ENCODE results near the gene GDF7.

Gene GDF7

GRCh38 chr2:20674309-20674965, 7.5 kb downstream of the GDF7 start:
- DNase-seq (ENCODE audit: low read depth), result no peak

DNA sequence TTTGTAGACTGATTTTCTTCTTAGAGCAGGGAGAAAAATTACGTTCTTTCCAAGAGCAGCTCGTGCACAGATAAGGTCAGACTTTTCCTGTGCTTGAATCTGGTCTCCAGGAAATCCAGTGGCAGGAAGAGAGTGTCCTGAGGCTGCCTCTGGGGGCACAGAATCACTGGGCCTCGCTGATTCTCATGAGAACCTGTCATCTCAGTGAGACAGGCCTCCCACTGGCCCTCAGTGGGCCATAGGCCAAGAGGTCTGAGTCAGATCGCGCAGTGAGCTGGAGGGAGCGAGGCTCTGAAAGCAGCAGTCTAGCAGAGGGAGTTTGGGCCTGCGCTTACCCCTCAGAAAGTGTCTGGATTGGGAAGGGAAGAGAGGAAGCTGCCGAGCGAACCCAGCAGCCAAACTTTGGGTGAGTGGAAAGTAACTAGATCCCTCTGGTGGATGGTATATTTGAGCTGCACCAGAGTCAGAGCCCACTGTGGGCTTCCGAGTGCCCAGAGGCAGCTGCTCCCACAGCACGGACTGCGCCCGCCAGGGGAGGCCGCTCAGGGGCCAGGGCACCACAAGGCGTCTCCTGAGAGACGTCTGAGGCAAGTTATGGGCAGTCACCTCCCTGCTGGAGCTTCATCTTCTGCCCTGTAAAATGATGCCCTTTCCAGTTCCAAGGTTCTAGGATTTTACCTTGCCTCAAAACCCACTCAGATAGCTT, 8.2 kb downstream of the GDF7 start:
- no peak for DNase-seq (ENCODE audit: low read depth)

GRCh38 chr2:20675701-20676352, 8.9 kb downstream of the GDF7 start:
- no peak for DNase-seq (ENCODE audit: low read depth)

DNA sequence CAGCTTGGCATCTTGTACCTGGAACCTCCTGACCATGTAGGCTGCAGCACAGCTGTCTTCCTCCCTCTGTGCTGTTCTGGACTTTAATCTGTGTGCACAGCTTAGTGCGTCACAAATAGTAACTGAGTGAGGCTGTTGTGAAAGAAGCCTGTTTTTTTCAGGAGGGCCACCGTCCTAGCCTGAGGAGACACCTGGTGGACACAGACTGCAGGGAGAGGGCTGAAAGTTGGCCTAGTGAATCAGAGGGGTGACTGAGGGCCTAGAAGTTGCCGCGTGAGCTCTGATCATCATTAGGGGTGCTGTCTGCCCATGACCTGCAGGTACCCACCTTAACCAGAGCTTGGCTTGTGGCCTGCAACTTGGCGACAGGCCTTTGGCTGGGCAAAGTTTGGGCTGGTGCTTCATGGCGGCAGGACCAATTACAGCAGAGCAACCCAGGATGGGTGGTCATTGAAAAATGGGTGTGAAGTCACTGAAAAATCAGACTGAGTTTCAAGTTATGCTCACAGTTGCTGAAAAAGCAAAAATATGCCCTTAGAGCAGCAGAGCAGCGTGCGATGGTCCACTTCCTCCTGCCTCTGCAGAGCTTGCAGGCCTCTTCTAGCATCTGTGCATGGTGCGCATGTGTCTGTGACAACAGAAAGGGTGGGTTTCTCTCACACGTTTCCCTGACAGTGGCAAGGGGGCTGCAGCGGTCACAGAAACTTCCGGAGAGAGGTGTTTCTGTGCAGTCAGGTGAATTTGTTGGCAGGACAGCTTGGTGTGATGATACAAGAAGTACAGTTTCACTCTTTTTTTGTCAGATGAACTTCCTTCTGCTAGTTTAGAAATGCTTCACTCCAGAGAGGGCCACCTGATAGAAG, 9.6 kb downstream of the GDF7 start:
- no peak for DNase-seq (ENCODE audit: low read depth)

- no peak for DNase-seq (ENCODE audit: low read depth)
Measured at GRCh38 chr2:20677301-20678085, 10.5 kb downstream of the GDF7 start.

- DNase-seq (ENCODE audit: low read depth), result no peak
Measured at GRCh38 chr2:20678086-20678395, 11.1 kb downstream of the GDF7 start.

DNA sequence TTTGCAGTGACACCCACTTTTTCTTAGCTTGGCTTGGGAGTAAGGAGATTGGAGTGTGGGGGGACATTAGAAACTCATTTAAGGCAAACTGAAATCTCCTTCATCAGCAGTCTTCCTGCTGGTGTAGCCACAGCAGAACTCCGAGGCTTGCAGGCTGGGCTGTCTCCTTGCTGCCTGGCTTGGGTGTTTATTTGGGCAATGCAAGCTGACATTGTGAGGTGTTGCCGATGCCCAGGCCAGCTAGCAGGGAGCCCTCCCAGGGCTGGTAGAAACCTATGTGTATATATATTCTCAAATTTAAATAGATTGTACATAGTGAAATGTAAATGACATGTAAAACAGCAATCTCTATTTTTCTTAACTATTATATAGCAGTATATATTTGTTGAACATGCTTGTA, 11.8 kb downstream of the GDF7 start:
- DNase-seq (ENCODE audit: low read depth), result no peak

GRCh38 chr2:20680744-20681375, 13.9 kb downstream of the GDF7 start:
- DNase-seq (ENCODE audit: low read depth), result no peak

DNA sequence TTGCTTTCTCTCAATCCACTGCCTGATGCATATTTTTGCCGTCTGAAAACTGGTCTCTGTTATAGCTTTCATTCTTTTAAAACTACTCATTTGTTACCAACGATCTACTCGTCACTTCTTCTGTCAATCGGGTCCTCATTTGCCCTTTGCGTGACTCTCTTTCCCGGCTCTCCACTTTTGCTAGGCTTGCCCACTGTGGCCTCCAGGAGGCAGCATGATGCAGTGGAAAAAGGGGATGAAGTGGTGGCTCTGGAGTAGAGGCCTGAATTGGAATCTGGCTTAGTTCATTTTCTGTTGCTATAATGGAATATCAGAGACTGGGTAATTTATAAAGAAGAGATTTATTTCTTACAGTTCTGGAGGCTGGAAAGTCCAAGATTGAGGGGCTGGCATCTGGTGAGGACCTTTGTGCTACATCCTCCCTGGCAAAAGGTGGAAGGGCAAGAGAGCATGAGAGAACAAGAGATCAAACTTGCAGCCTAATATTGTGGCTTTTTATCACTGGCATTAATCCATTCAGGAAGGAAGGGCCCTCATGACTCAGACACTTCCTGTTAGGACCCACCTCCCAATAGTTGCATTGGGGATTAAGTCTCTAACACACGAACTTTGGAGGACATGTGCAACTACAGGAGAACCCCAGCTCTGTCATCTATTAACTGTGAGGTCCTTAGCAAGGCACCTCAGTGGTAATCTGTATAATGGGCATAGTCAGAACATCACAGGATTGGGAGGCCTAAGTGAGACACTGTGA, 15.4 kb downstream of the GDF7 start:
- DNase-seq (ENCODE audit: low read depth), result no peak

DNA sequence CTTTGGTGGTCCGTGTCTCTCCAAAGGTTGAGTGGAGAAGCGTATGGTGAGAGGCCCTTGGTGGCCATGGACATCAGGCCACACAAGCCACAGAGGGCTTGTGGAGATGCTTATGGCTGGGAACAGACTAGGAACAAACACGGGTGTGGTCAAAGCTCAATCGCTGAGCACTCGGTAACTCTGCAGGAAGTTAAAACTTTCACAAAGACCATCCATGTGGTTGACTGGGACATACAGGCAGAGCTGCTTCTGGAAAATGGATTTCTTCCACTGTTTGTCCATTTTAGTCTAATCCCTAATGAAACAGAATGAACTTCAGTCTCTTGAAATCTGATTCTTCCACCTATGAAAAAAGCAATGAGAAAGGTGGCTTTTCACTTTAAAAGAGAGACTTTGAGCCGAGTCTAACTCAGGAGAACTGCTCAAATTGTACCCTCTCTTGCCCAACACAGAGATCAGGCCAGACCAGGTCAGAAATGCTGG, 17.7 kb downstream of the GDF7 start:
- no peak for DNase-seq (ENCODE audit: low read depth)

GRCh38 chr2:20687260-20687832, 20.4 kb downstream of the GDF7 start:
- no peak for DNase-seq (ENCODE audit: low read depth)

- no peak for DNase-seq (ENCODE audit: low read depth)
Measured at GRCh38 chr2:20689428-20690264, 22.7 kb downstream of the GDF7 start.

GRCh38 chr2:20691076-20691734, 24.3 kb downstream of the GDF7 start:
- no peak for DNase-seq (ENCODE audit: low read depth)

DNA sequence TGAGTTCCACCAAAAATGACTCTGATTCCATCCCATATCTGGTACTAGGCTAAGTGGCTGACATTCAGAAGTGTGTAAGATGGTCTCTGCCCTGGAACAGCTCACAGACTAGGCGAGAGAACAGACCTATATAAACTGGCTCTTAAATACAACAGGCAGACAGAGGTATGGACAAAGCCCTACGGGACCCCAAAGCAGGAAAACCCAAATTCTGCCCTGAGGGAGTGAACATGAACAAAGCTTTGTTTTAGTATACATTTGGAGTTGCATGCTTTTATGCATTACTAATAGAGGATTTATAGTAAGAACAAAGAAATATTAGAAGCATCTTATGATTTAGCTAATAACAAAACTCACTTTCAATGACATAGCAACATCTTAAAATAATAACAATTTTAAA, 25.1 kb downstream of the GDF7 start:
- no peak for DNase-seq (ENCODE audit: low read depth)

GRCh38 chr2:20693317-20693716, 26.4 kb downstream of the GDF7 start:
- no peak for DNase-seq (ENCODE audit: low read depth)

- no peak for DNase-seq (ENCODE audit: low read depth)
Measured at GRCh38 chr2:20696366-20696765, 29.4 kb downstream of the GDF7 start.

DNA sequence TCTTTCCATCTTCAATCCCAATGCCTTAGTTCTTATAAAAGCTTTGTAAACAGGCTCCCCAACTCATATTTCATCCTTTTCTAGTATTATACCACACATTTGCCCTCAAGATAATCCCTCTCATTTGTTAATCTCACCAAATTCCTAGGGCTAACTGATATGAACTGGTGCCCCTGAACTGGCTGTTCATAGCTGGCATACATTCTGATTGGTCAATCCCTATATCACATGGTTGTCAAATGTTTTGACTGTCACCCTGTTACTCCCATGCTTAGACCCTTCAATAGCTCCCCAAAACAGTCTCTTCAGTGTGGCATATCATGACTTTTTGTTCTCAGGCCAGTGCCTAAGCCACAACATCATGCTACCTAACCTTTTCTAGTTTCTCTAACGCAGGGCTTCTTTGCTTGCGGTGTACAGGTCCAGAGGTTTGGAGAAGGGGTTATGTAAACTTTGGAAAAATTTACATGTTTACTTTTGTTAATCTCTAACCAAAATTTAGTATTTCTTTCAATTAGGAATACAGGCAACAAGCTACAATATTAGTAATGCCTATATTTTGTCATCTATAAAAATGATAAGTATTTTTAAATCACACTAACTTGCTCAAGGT, 30.5 kb downstream of the GDF7 start:
- DNase-seq (ENCODE audit: low read depth), result no peak

All from non-pigmented ciliary epithelial cell (primary cell).